ENCODE data around the gene IFNAR1.

IFNAR1 gene

GRCh38 chr21:33308586-33309490 lies 15.9 kb upstream of the IFNAR1 start:
- Mint-ChIP-seq H3K9me3 (peaks cover 9% of the 10 kb centered on the region), H3K27me3 (ENCODE audit: low read depth) (no peaks in the 10 kb centered on the region), H3K4me3 (peak overlapping the region in 1 of 3 experiments; percentile 0), H3K36me3 (ENCODE audit: low read depth) (no peaks in the 10 kb centered on the region), H3K4me1 (peaks cover 23% of the 10 kb centered on the region), H3K27ac (peak overlapping the region in 2 of 3 experiments; percentile 34 to 70)
- no peak for TF ChIP-seq CTCF (IDR thresholded peaks at IDR 0.05; ENCODE audit: unreplicated experiment in 3 of 3)

- H3K36me3 Mint-ChIP-seq (ENCODE audit: low read depth), result no peaks in the 10 kb centered on the region
- no peak for TF ChIP-seq CTCF (IDR thresholded peaks at IDR 0.05; ENCODE audit: unreplicated experiment in 3 of 3)
- H3K4me3 Mint-ChIP-seq, result no peak overlapping the region
- no peaks in the 10 kb centered on the region for H3K27me3 Mint-ChIP-seq (ENCODE audit: low read depth)
- H3K9me3 Mint-ChIP-seq, result peaks cover 15% of the 10 kb centered on the region
- no peak overlapping the region for H3K27ac Mint-ChIP-seq
- peaks cover 23% of the 10 kb centered on the region for H3K4me1 Mint-ChIP-seq
Observed at GRCh38 chr21:33309778-33310177, 15.0 kb upstream of the IFNAR1 start.

GRCh38 chr21:33312121-33312520 lies 12.6 kb upstream of the IFNAR1 start:
- Mint-ChIP-seq H3K27me3 (ENCODE audit: low read depth) (no peaks in the 10 kb centered on the region), H3K27ac (no peak overlapping the region), H3K36me3 (ENCODE audit: low read depth) (no peaks in the 10 kb centered on the region), H3K9me3 (peaks cover 18% of the 10 kb centered on the region), H3K4me3 (no peak overlapping the region), H3K4me1 (peaks cover 22% of the 10 kb centered on the region)
- TF ChIP-seq CTCF (IDR thresholded peaks at IDR 0.05; ENCODE audit: unreplicated experiment in 3 of 3), result no peak

GRCh38 chr21:33313183-33313582 lies 11.6 kb upstream of the IFNAR1 start:
- Mint-ChIP-seq H3K36me3 (ENCODE audit: low read depth) (no peaks in the 10 kb centered on the region), H3K4me3 (no peak overlapping the region)
- no peak for TF ChIP-seq CTCF (IDR thresholded peaks at IDR 0.05; ENCODE audit: unreplicated experiment in 3 of 3)

GRCh38 chr21:33313611-33314010 lies 11.2 kb upstream of the IFNAR1 start:
- Mint-ChIP-seq H3K4me3 (no peak overlapping the region), H3K27me3 (ENCODE audit: low read depth) (no peaks in the 10 kb centered on the region), H3K27ac (no peak overlapping the region), H3K9me3 (peaks cover 18% of the 10 kb centered on the region), H3K4me1 (peaks cover 19% of the 10 kb centered on the region), H3K36me3 (ENCODE audit: low read depth) (no peaks in the 10 kb centered on the region)
- no peak for TF ChIP-seq CTCF (IDR thresholded peaks at IDR 0.05; ENCODE audit: unreplicated experiment in 3 of 3)

More at GRCh38 chr21:33313183-33313582, 11.6 kb upstream of the IFNAR1 start:
- no peak overlapping the region for H3K27ac Mint-ChIP-seq
- peaks cover 18% of the 10 kb centered on the region for H3K9me3 Mint-ChIP-seq
- no peaks in the 10 kb centered on the region for H3K27me3 Mint-ChIP-seq (ENCODE audit: low read depth)
- peaks cover 19% of the 10 kb centered on the region for H3K4me1 Mint-ChIP-seq

- no peak overlapping the region for H3K4me3 Mint-ChIP-seq
- H3K4me1 Mint-ChIP-seq, result peaks cover 15% of the 10 kb centered on the region
- H3K9me3 Mint-ChIP-seq, result peaks cover 16% of the 10 kb centered on the region
- H3K27ac Mint-ChIP-seq, result no peak overlapping the region
- H3K27me3 Mint-ChIP-seq (ENCODE audit: low read depth), result no peaks in the 10 kb centered on the region
- H3K36me3 Mint-ChIP-seq (ENCODE audit: low read depth), result no peaks in the 10 kb centered on the region
- TF ChIP-seq CTCF (IDR thresholded peaks at IDR 0.05; ENCODE audit: unreplicated experiment in 3 of 3), result no peak
Observed at GRCh38 chr21:33314111-33314510, 10.7 kb upstream of the IFNAR1 start.
